GM18861 (cell line): ENCODE measurements around the gene SAFB.

ENCODE experiments used
- ATAC-seq: cut with Tn5 transposase; IDR thresholded peaks from one replicate; pipeline ENCODE4 v1.9.1; 2021; ENCODE audit not compliant: unreplicated experiment

The SAFB gene

DNA sequence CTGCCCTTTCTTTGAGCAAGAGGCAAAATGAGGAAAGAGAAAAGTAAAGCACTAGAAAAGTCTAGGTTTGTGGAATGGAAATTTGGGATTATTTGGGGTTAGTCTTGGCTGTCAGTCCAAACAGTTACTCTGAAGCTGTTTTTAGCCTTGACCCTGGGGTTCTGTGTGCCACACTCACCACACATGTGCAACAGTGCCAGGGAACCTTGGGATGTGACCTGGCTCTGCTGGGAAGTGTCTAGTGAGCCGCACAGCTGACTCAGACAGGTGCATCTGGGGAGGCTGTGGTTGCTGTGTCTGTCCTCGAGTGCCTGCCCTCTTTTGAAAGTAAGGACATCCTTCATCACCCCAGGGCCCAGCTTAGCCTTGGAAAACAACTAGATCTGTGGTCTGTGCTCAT is 41.6 kb downstream of the SAFB start:
- ATAC-seq = no peak

DNA sequence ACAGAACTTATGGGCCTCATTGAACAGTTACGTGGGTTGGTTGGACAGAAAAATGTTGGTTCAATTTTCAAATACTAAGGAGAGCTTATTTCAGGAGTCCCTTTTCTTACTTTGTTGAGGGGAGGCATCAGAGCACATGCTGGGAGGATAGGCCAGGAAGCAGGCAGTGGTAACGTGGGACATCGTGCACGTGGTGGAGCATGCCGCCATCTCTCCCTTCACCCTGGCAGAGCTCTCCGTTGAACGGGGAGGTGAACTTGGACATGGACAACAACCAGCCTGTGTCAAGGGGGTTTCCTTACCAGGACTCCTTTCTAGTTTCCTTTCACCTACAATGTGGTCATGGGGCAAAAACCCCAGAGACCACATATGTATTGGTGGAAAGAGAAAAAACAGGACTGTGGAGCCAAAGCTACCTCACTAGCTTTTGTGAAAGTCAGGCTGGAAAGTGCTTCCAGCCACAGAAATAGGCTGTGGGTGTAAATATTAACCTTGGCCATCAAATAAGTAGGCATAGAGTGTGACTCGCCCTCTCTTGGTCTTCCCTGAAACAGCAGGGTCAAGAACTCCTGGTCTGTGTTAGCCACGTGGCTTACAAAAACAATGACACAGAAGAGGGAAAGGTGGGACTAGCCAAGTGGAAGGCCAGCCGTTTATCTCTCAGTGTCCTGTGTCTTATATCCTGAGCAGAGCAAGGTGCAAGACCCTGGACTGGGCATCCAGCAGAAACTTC is 43.1 kb downstream of the SAFB start:
- no peak for ATAC-seq

- no peak for ATAC-seq
Observed at GRCh38 chr19:5666921-5667610, 44.2 kb downstream of the SAFB start.

- ATAC-seq = no peak
Observed at GRCh38 chr19:5667751-5668271, 44.9 kb downstream of the SAFB start.

DNA sequence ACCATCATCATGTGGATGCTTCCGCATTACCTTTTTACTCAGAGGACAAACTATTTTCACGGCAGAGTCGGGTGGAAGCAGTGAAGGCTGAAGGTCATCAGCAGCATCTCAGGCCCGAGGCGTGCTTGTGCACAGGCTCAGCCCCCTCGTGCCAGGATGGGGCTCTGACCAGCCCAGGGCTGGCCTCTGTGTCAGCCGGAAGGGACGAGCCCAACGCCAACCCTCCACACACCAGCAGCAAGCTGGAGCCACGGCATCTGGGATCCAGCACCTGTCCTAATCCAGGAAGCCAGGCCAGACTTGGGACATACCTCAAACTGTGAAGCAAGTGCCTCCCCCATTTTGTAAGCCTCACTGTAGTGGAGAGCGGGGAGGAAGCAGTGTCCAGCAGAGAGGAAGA is 46.3 kb downstream of the SAFB start:
- ATAC-seq = no peak

DNA sequence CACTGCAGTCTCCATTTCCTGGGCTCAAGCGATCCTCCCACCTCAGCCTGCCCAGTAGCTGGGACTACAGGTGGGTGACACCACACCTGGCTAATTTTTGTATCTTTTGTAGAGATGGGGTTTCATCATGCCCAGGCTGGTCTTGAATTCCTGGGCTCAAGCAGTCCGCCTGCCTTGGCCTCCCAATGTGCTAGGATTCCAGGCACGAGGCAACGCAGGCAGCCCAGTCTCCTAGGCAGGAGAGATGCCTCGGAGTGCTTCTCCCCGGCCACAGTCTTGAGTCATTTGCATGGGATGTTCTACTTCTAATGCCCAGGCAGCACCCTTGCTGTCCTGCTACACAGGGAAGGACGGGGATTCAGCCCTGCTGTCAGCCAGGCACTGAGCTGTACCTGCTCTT is 48.7 kb downstream of the SAFB start:
- ATAC-seq = no peak

GRCh38 chr19:5672708-5673459 is 50.0 kb downstream of the SAFB start:
- no peak for ATAC-seq

GRCh38 chr19:5673752-5674151 is 50.9 kb downstream of the SAFB start:
- no peak for ATAC-seq

GRCh38 chr19:5674714-5675113 is 51.8 kb downstream of the SAFB start:
- no peak for ATAC-seq

- ATAC-seq = no peak
Observed at GRCh38 chr19:5676105-5676771, 53.4 kb downstream of the SAFB start.

DNA sequence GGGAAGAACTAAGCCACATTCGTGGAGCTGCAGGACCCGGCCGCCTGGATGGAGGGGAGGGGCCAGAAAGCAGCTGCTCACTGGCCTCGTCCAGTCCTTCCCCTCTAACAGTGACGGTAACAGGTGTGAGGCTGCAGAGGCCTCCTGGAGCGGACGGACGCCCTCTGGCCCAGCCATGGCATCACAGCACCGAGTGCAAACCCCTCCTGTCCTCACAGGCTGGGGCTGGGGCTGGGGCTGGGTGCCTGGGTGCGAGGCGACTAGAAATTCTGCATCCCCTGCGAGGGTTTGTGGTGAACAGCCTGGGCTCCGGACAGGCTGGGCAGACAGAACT is 53.9 kb downstream of the SAFB start:
- ATAC-seq = no peak

DNA sequence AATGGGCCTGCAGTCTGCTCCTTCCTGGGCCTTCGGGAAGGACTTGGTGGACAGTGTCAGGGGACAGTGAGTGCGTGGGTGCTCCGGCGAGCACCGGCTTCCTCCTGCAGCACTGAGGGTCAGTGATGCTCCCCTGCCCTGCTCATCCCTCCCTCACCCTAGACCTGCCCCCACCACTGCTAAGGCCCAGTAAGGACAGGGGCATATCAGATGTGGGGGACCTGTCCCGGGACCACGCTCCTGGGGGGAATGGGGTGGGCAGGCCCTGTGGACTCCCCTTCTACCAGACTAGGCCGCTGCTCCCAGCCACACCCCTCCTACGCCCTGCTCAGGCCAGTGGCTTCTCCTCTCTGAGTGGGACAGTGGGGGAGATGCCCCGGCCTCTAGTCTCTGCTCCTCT is 54.3 kb downstream of the SAFB start:
- ATAC-seq = no peak

GRCh38 chr19:5677580-5677979 is 54.7 kb downstream of the SAFB start:
- ATAC-seq = no peak

DNA sequence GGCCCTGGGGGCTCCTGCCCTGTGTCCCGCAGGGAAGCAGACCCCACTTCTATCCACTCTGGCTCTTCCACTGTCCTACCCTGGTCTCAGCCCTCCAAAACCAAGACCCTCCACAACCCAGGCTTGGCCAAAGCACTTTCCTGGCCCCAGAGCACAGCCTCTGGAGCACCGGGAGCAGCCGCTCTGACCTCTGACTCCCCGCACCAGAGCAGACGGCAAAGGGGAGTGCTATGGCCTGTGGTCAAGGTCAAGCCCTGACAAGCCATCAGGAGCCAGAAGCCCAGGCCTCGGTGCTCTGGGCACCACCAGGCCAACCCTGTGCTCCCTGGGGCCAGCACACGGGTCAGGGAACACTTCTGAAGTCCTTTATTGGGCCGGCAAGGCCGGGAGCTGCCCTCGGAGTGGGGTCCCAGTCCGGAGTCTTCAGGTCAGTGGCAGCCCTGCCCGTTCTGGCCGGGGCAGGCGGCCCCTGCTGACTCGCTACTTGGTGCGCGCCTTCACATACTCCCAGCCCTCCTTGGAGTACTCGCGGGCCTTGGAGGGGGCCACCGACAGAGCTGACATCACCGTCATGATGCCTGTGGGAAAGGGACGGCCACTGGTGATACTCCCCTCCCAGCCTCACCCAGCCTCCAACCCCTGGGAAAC is 55.3 kb downstream of the SAFB start:
- no peak for ATAC-seq

- no peak for ATAC-seq
Observed at GRCh38 chr19:5679289-5680083, 56.6 kb downstream of the SAFB start.

DNA sequence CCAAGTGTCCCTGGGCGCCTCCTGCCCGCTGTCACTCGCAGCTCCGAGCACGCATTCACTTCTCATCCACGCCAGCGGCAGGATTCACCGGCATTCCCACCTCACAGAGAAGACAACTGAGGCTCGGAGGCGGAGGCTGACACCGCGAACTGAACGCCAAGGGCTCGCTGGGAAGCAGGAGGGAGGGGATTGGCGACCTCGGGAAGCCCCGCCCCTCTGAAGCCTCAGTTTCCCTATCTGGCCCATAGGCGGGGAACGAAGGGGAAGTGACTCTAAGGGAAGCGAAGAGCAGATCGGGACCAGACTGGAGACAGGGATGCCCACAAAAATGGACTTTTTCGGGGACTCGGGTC is 57.2 kb downstream of the SAFB start:
- ATAC-seq = no peak

DNA sequence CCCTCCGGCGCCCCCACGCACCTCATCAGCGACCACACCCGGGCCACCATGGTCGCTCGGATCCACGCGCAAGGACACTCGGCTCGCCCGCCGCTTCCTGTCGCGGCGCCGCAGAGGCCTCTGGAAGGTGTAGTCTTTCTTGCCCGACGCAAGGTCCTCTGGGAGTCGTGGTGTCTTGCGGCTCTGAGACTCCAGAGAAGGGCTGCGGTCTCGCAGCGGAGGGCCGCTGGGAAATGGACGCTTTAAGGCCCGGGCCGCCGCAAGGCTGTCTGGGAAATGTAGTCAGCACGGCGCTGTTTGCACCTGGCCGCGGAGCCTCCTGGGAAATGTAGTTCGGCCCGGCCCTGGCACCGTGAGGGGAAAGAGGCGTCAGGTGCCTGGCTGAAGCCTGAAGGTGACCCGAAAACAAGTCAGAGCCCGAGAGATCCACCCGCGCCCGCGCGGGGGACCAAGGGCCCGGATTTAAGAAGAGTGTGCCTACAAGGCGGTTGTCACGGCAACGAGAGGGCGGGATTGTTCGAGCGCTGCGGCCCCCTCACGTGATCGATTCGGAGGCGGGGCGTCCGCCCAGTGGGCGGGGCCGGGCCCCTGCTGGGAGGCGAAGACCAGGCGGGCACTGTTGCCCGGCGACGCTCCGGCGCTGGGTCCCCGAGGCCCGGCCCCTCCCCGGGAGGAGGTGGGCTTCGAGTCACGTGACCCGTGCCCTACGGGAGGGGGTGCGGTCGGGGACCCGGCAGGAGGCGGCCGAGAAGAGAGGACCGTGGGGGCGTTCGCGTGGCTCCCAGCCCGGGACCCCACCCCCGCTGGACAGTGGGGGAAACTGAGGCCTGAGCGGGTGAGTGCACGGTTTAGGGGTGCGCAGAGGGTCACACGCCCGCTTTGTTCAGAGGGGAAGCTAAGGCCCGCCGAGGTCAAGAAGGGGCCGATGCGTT is 57.8 kb downstream of the SAFB start, which contains the start of the genes HSD11B1L and MICOS13:
HSD11B1L (plus strand) TSS at position 591 of the 932 bp plus-strand sequence. CDS start 3,806 bp downstream, outside the sequence.
MICOS13 (minus strand) TSS at position 80 of the 932 bp plus-strand sequence; CDS start at position 50, 30 bp downstream.
- ATAC-seq = peak; percentile 76

DNA sequence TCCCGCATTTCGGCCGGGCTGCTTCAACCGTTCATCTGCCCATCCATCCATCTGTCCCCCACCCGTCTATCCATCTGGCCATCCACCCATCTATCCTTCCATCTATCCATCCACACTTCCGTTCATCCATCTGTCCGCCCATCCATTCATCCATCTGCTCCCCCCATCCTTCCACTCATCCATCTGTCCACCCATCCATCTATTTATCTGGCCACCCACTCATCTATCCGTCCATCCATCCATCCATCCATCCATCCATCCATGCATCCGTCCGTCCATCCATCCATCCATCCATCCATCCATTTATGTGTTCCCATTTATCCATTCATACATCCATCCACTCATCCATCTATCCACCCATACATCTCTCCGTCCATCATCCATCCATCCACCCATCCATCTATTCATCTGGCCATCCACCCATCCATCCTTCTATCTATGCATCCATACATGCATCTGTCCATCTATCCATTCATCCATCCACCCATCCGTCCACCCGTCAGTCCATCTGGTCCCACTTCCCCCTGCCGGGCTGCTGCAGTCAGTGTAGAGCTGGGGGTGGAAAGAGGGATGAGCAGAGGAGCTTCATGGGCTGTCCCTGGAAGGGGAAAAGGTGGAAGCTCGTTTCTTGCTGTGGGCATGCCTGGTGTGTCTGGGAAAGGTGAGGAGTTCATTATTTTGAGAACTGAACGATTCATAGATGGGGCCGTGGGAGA is 58.7 kb downstream of the SAFB start:
- ATAC-seq = no peak
